Kidney (tissue), 14 donors: Measurements from ENCODE around the gene ITPR2. TPM values are rescaled to one million over a fixed set of nuclear protein-coding genes. Genes with fewer than 3 reads are reported as not detected.

Experiments used
- DNase-seq, 5 donors: peaks; one replicate each; pipeline ENCODE4 v3.0.0-alpha.2; 2013 to 2020
- FAIRE-seq: peaks from 2 replicates; lab custom pipeline; 2012; peaks lifted over from hg19 to GRCh38; lab: Jason Lieb, UNC
- H3K27ac ChIP-seq, 2 donors: one replicate each; pipeline ENCODE4 v1.7.0; 2013; ENCODE audit warnings: low read depth in 2 of 2, low read length in 2 of 2, inconsistent platforms in 1 of 2
- H3K27me3 ChIP-seq: one replicate; pipeline ENCODE4 v1.7.1; 2013; ENCODE audit warnings: low read length, inconsistent platforms; ENCODE audit not compliant: control insufficient read depth, insufficient read depth
- H3K36me3 ChIP-seq, 3 donors: one replicate each; pipeline versions ENCODE4 v1.7.0 to v1.7.1; 2013; ENCODE audit warnings: low read length in 3 of 3, control low read depth in 1 of 3, inconsistent platforms in 1 of 3; ENCODE audit not compliant: insufficient read depth in 3 of 3, control insufficient read depth in 2 of 3
- H3K4me1 ChIP-seq, 3 donors: one replicate each; pipeline versions ENCODE4 v1.7.0 to v1.7.1; 2013; ENCODE audit warnings: low read length in 3 of 3, inconsistent platforms in 1 of 3, low read depth in 1 of 3; ENCODE audit not compliant: control insufficient read depth in 2 of 3, insufficient read depth in 2 of 3
- H3K4me3 ChIP-seq, 3 donors: one replicate each; pipeline versions ENCODE4 v1.7.0 to v1.8.1; 2013; ENCODE audit warnings: low read length in 3 of 3, control low read depth in 1 of 3, inconsistent platforms in 1 of 3
- H3K9ac ChIP-seq, 3 donors: one replicate each; pipeline versions ENCODE4 v1.7.0 to v1.7.1; 2013; ENCODE audit warnings: low read length in 3 of 3, control low read depth in 1 of 3, inconsistent platforms in 1 of 3
- H3K9me3 ChIP-seq, 3 donors: one replicate each; pipeline versions ENCODE4 v1.7.0 to v1.7.1; 2013; ENCODE audit warnings: low read length in 3 of 3, control low read depth in 1 of 3, inconsistent platforms in 1 of 3; ENCODE audit not compliant: control insufficient read depth in 2 of 3, insufficient read depth in 1 of 3
- CTCF ChIP-seq: IDR thresholded peaks from 3 replicates; pipeline ENCODE4 v1.5.1; 2012; ENCODE audit warnings: mild to moderate bottlenecking, moderate library complexity, borderline replicate concordance; ENCODE audit not compliant: insufficient read depth; ENCODE audit errors: extremely low read depth
- intact Hi-C: fragments of 100-400 bp; cut with DNase I; formaldehyde crosslinking; loops from one replicate; pipeline ENCODE4 v1.11.1; 2022
- polyA plus RNA-seq: library from polyadenylated mRNA; stranded (reverse); fragments of 350-450 nt; fragmentation: Illumina TruSeq; extraction: RNeasy Lipid Tissue Mini Kit (QIAGEN cat#74804); gene quantifications from one replicate; pipeline ENCODE4 v1.2.3, GENCODE V29; 2014; ENCODE audit warnings: low read depth, low replicate concordance; ENCODE audit not compliant: insufficient read depth
- total RNA-seq: library from RNA; stranded (reverse); fragmentation: NEBNext Ultra II Directional; extraction: Animal tissue kit (Norgen Biotek cat#: 25700); gene quantifications from one replicate; pipeline ENCODE4 v1.2.1, GENCODE V29; 2021
- donor health status: control.
- donor health status: control.
- donor health status: control.
- donor health status: control.
- donor health status: control.
- donor health status: DM: yes; HTN: yes; CAD: no.
- donor health status: Normal renal cell carcinoma (clear cell type).

The ITPR2 gene
- total and polyA plus RNA-seq, 2 donors from 2014 or later: 5.7 to 56.9 TPM

GRCh38 chr12:26507613-26508012, 325.4 kb downstream of the ITPR2 start:
- intact Hi-C loops: no loop called here
- Histone ChIP-seq H3K9ac (no peak overlapping the region), H3K27ac (no peak overlapping the region), H3K4me1 (no peaks in the 10 kb centered on the region), H3K36me3 (no peaks in the 10 kb centered on the region), H3K27me3 (no peaks in the 10 kb centered on the region), H3K9me3 (no peaks in the 10 kb centered on the region), H3K4me3 (no peak overlapping the region)
- FAIRE-seq (no peak), DNase-seq (no peak)
- no peak for TF ChIP-seq CTCF

- no peak for TF ChIP-seq CTCF
- no peak overlapping the region for H3K9ac ChIP-seq
- peaks cover 0 to 4% (median 0%) of the 10 kb centered on the region in 3 donors for H3K4me1 ChIP-seq
- no peak overlapping the region for H3K4me3 ChIP-seq
- no peak for FAIRE-seq
- H3K9me3 ChIP-seq: no peaks in the 10 kb centered on the region
- H3K27ac ChIP-seq: no peak overlapping the region
- intact Hi-C loops: no loop called here
- no peaks in the 10 kb centered on the region for H3K27me3 ChIP-seq
- H3K36me3 ChIP-seq: no peaks in the 10 kb centered on the region
- no peak for DNase-seq
These were observed 332.9 kb downstream of the ITPR2 start for GRCh38 chr12:26499979-26500640.

- TF ChIP-seq CTCF: no peak
- Histone ChIP-seq H3K27ac (no peak overlapping the region), H3K9me3 (no peaks in the 10 kb centered on the region), H3K4me1 (peaks cover 0 to 4% (median 0%) of the 10 kb centered on the region in 3 donors), H3K36me3 (no peaks in the 10 kb centered on the region), H3K9ac (no peak overlapping the region), H3K4me3 (no peak overlapping the region), H3K27me3 (no peaks in the 10 kb centered on the region)
- no peak for DNase-seq
- FAIRE-seq: no peak
- intact Hi-C loops: no loop called here
These were observed 336.8 kb downstream of the ITPR2 start for GRCh38 chr12:26496170-26496569.

GRCh38 chr12:26493656-26494055, 339.3 kb downstream of the ITPR2 start:
- Histone ChIP-seq H3K4me3 (no peak overlapping the region), H3K36me3 (peaks cover 0 to 3% (median 2%) of the 10 kb centered on the region in 3 donors), H3K4me1 (no peaks in the 10 kb centered on the region), H3K27me3 (no peaks in the 10 kb centered on the region), H3K9ac (no peak overlapping the region), H3K9me3 (no peaks in the 10 kb centered on the region), H3K27ac (no peak overlapping the region)
- FAIRE-seq (peak; percentile 62), DNase-seq (peak in 2 of 5 donors; percentile 14 to 29)
- TF ChIP-seq CTCF: no peak
- intact Hi-C loops: no loop called here
